ENCODE results near the gene RASSF1.

Gene RASSF1

GRCh38 chr3:50340448-50341329 is at the start of gene RASSF1:
Gene RASSF1, minus strand, starts transcription at chr3:50340836. Its CDS starts 31 bp downstream, at chr3:50340805.
- DNase-seq: peak; percentile 72 to 77

- no peak for DNase-seq
Measured at GRCh38 chr3:50389414-50389767, 48.8 kb upstream of the RASSF1 start.

- DNase-seq: no peak
Measured at GRCh38 chr3:50388720-50389413, 48.2 kb upstream of the RASSF1 start.

GRCh38 chr3:50388016-50388719 is 47.5 kb upstream of the RASSF1 start:
- no peak for DNase-seq

- DNase-seq: no peak
Measured at GRCh38 chr3:50385754-50386153, 45.1 kb upstream of the RASSF1 start.

GRCh38 chr3:50383750-50384149 is 43.1 kb upstream of the RASSF1 start:
- DNase-seq: no peak

- no peak for DNase-seq
Measured at GRCh38 chr3:50382722-50383121, 42.1 kb upstream of the RASSF1 start.

- DNase-seq: no peak
Measured at GRCh38 chr3:50381383-50381782, 40.7 kb upstream of the RASSF1 start.

- DNase-seq: no peak
Measured at GRCh38 chr3:50380405-50381085, 39.9 kb upstream of the RASSF1 start.

- DNase-seq: no peak
Measured at GRCh38 chr3:50378757-50379156, 38.1 kb upstream of the RASSF1 start.

GRCh38 chr3:50378024-50378423 is 37.4 kb upstream of the RASSF1 start:
- DNase-seq: no peak

GRCh38 chr3:50375258-50375931 is 34.8 kb upstream of the RASSF1 start:
- no peak for DNase-seq

GRCh38 chr3:50374363-50375257 is 34.0 kb upstream of the RASSF1 start:
- no peak for DNase-seq

GRCh38 chr3:50373146-50374051 is 32.8 kb upstream of the RASSF1 start:
- no peak for DNase-seq

GRCh38 chr3:50372349-50372748 is 31.7 kb upstream of the RASSF1 start:
- no peak for DNase-seq

GRCh38 chr3:50371133-50371685 is 30.6 kb upstream of the RASSF1 start:
- no peak for DNase-seq

- DNase-seq: no peak
Measured at GRCh38 chr3:50370594-50370993, 30.0 kb upstream of the RASSF1 start.

- DNase-seq: no peak
Measured at GRCh38 chr3:50369012-50369670, 28.5 kb upstream of the RASSF1 start.

GRCh38 chr3:50365842-50366220 is 25.2 kb upstream of the RASSF1 start:
- no peak for DNase-seq

Data from CD4-positive, alpha-beta T cell treated with Interleukin-4 for 1 hour (primary cell).